GM13976 (cell line): ENCODE results near the gene KNDC1.

Experiments
- DNase-seq: peaks from one replicate; pipeline ENCODE4 v3.0.0; 2012; ENCODE audit warnings: low spot score
- CTCF ChIP-seq: IDR thresholded peaks from 2 replicates; pipeline ENCODE4 v1.5.1; 2012; ENCODE audit warnings: borderline replicate concordance, mild to moderate bottlenecking; ENCODE audit not compliant: insufficient read depth; ENCODE audit errors: extremely low read depth, missing control alignments, control extremely low read depth
- in situ Hi-C: fragments of 300-500 bp; cut with MboI; formaldehyde crosslinking; loops from one replicate; pipeline ENCODE4 v1.12.0; 2022; ENCODE audit warnings: low sequenced_read_pairs, mixed read lengths, inconsistent platforms; ENCODE audit not compliant: unreplicated experiment

The KNDC1 gene

GRCh38 chr10:133251388-133252222 is 91.6 kb downstream of the KNDC1 start:
- no peak for TF ChIP-seq CTCF
- in situ Hi-C loops = no loop called here
- DNase-seq = no peak

GRCh38 chr10:133252223-133252552 is 92.2 kb downstream of the KNDC1 start:
- in situ Hi-C loops = no loop called here
- no peak for DNase-seq
- TF ChIP-seq CTCF = no peak

DNA sequence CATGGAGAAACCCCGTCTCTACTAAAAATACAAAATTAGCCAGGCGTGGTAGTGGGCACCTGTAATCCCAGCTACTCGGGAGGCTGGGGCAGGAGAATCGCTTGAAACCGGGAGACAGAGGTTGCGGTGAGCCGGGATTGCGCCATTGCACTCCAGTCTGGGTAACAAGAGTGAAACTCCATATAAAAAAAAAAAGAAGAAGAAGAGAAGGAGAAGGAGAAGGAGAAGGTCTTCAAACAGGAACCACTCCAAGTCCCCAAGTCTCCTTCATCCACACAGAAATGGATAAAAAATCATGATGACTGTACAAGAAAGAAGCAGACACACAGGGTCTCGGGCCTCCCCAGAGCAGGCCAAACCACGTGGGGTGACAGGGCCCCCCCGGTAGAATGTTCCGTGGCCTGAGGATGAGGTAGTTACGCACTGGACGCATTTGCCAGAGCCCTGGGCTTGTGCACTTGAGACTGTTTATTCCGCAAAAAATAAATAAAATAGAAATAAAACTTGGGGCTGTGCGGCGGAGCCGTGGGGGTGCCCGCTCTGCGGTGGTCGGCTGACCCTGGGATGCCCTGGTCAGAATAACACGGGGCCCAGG is 93.4 kb downstream of the KNDC1 start:
- in situ Hi-C loops = no loop called here
- no peak for TF ChIP-seq CTCF
- no peak for DNase-seq

DNA sequence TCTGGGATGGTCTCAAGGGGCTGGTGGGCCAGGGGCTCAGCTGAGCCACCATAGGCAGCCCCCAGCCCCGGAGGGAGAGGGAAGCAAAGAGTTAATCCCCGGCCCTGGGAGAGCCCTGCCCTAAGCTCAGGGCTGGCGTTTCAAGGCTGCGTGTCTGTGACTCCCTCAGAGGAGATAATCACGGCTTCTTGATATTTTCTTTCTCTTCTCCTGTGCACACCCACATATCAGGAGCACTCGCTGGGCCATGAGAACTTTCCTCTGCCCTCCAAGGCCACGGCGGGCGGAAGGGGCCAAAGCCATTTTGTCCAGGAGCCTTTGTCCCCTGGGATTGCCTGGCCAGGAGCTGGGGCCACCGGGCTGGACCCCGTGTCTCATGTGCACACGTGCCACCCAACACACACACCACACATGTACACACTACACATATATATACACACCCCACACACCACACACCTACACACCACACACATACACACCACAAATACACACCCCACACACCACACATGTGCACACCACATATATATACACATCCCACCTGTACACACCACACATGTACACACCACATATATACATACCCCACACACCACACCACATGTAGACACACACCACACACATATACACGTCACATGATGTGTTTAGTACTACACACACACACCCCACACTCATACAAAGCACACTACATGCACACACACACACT is 94.6 kb downstream of the KNDC1 start:
- in situ Hi-C loops = no loop called here
- TF ChIP-seq CTCF = no peak
- DNase-seq = no peak

DNA sequence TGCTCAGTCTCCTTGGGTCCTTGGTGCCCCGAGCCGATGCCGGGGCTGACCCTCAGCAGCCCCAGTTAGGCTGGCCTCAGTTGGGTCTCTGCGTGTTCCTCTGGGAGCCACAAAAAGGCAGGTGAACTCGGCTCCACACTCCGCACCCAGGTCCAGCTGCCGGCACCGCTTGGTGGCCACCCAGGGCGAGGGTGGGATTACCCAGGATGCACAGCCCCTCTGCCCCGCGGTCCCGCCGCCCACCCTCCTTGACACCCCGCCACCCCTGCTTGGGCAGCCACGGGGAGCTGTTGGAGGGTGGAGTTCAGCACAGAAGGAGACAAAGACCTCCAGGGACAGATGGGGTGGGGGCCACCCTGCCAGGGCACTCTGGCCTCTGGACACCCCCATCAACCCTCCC is 95.3 kb downstream of the KNDC1 start:
- no peak for DNase-seq
- TF ChIP-seq CTCF = no peak
- in situ Hi-C loops = no loop called here

GRCh38 chr10:133257489-133258065 is 97.6 kb downstream of the KNDC1 start:
- in situ Hi-C loops = no loop called here

More at GRCh38 chr10:133257489-133258065, 97.6 kb downstream of the KNDC1 start:
- no peak for DNase-seq
- peak; percentile 49 for TF ChIP-seq CTCF
